GM19240 (cell line): ENCODE measurements around the gene CALML3.

ENCODE experiments used
- DNase-seq: peaks from one replicate; pipeline ENCODE4 v3.0.0; 2011; ENCODE audit warnings: low spot score; ENCODE audit not compliant: insufficient read length

Gene CALML3

DNA sequence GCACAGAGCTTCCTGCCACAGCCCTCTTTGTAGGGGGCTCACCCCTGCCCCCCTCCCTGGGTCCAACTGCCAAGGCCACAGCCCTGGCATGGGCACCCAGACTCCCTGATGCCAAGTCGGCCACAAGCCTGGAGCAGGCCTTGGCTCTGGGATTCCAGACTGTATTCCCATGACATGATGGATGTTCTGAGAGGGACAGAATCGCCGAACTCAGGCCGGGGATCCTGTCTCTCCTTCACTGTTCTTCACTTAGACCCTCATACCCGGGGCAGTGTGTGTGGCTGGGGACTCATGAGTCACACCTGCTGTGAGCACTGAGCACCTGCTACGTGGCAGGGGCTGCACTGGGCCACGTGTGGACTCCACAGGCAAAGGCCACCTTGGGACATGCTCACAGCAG, 33.3 kb upstream of the CALML3 start:
- DNase-seq = no peak

DNA sequence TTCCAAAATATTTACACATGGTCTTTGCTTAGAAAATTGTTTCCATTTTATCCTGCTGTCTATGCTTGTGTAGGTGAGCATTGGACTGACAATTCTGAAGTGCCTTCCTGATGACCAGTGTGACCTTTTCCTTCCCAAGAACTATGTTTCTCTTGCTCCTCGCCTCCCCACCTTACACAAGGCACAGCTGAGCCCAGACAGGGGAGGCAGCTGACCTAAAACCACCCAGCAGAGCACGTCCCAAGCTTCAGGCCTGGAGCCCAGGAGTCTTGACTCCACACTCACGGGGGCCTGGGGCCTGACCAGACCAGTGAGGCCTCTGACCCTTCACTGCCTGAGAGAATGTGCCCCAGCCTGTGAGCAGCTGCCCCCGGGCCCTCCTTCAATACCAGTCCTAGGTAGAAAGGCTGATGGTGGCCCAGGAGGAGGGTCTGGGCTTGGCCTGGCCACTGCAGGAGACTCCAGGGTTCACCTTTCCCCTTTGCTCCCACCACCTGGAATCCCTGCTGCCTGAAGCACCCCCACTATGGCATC, 32.4 kb upstream of the CALML3 start:
- DNase-seq = no peak

DNA sequence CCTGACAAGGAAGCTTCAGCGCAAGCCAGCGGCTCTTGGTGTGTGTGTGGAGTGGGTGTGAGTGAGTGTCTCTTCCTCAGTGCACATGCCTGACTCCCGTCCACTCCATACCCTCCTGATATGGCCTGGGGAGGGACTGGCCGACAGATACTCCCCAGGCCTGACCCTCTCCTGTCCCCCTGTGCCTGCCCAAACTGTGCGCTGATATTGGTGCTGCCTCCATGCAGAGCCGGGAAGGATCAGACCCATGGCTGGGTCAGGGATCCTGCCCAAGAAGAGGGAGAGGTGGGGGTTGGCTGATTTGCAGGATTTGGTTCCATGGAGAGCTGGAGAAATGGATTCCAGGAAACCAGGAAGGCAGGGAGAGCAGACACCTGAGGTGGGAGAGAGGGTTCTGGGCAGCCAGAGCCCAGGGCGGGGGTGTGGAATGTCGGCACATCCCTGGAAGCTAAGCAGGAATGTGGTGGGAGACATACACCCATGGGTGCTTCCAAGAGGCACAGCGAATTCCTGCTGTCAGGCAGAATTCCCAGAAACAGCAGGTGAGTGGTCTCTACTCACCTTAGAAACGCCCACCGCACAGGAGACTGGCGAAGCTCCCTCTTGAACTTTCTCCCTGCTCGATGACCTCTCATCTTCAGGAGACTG, 31.7 kb upstream of the CALML3 start:
- no peak for DNase-seq

DNA sequence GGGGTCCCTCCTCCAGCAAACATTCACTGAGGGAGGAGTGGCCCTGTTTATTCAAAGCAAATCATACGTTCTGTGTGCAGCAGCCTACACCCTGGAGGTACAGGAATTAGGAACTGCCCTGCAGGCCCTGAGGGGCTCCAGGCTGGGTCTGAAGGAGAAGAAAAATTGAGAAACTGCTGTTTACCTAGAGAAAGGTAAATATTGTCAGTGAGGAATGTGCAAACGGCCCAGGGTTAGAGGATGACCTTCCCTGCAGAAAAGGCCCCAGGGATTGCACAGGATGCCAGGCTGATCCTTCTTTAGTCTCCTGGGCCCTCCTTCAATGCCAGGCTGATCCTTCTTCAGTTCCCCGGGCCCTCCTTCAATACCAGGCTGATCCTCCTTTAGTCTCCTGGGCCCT, 31.1 kb upstream of the CALML3 start:
- no peak for DNase-seq

DNA sequence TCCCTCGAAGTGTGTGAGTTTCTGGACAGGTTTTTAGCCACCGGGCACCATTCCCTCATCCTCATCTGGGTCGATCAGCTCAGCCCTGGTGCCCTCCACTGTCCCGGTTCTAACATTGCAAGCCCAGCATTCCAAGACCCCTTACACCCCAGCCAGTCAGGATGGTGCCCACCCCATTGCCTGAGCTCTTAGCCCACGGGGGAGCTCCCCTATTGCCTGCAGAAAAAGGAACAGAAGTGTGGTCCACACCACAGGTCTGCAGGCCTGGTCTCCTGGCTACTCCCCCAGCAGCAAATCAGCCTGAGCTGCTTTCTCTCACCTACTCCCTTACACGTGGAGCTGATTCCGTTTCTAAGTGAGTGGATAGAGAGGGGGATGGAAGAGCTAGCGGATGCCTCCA, 30.1 kb upstream of the CALML3 start:
- no peak for DNase-seq

DNA sequence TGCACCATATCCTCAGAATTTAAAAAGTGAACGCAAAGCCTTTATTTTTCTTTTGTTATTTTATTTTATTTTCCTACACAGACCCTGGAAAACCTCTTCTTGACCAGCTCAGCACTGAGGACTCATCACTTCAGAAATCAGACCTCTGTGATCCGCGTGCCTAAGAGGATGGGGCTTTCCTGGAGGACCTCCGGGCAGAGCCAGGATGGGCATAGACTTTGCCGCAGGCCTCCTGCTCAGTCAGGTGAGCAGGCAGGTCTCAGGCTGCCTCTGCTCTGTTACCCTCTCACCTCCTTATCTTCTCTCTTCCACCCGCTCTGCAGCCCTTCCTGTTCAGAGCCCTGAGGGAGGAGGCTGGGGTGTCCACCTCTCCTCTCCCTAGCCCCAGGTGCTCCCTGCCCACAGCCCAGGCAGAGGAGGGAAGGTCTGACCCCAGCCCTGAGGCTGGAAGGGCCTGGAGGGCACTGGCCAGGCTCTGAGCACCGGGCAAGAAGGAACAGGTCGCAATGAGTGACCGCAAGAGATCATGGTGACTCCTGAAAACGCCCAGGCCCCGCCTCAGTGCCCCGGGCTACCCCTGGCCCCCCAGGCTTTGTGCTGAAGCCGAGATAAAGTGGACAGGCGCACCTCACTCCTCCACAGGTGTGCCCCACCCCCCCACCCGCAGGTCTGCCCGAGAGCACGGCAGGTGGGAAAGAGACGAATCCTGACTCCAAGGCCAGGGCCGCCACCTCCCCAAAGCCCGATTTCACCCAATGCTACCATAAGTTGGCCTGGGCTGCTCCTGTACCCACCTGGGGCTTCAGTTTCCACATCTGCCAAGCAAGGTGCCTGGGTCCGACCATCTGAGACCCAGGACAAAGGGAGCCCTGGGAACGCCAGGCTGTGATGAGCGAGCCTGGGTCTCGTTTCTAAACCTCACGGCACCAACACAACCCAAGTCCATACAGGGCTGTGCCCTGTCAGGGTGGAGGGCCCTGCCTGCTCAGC, 28.2 kb upstream of the CALML3 start:
- no peak for DNase-seq

DNA sequence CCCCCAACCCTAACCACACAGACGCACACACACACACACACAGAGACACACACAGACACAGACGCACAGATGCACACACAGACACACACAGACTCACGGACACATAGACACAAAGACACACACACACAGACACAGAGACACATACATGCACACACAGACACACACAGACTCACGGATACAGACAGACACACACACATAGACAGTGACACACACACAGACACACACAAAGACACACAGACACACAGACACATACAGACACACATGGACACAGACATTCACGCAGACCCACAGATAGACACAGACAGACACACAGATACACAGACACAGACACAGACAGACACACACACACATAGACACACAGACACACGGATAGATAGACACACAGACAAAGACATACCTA, 27.5 kb upstream of the CALML3 start:
- DNase-seq = no peak

DNA sequence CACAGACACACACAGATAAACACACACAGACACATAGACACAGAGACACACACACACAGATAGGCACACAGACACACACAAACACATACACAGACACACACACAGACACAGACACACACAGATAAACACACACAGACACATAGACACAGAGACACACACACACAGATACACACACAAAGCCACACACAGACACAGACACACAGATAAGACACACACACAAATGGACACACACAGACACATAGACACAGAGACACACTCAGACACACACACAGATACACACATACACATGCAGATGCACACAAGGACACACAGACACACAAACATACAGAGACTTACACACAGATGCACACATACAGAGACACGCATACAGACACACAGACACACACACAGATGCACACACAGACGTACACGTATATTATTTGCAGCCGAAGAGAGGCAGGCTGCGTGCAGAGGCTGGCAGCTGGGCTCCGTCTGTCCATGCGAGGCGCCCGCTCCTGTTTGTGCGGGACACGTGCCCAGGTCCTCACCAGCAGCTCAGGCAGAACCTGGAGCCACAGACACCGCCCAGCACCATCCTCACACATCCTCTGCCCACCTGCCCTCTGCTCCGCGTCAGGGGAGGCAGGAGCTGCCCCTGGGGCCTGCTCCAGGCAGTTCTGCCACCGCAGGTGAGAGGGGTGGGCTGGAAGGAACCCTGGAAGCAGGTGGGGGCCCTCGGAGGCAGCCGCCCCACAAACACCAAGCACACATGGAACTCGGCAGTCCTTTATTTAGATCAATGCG, 26.6 kb upstream of the CALML3 start:
- no peak for DNase-seq

DNA sequence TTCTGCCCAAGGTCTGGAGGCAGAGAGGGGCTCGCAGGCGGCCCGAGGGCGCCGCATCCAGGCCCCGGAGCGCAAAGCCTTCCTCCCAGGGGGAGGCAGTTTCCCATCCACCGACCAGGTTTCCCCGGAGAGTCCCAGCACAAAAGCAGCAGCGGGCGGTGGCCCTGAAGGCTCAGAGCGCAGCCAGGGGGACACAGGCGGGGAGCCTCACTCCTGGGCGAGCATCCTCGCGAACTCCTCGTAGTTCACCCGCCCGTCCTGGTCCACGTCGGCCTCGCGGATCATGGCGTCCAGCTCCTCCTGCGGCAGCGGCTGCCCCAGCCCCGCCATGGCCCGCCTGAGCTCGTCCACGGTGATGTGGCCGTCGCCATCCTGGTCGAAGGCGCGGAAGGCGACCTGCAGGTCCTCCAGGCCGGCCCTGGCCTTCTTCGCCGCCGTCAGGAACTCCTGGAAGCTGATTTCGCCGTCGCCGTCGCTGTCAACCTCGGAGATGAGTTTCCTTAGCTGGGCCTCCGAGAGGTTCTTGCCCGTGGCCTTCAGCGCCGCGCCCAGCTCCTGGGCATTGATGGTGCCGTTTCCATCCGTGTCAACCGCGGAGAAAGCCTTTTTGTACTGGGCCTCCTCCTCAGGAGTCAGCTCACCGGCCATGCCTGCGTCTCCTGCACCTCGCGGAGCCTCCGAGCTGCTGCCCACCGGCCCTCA, 25.8 kb upstream of the CALML3 start:
- DNase-seq = no peak

DNA sequence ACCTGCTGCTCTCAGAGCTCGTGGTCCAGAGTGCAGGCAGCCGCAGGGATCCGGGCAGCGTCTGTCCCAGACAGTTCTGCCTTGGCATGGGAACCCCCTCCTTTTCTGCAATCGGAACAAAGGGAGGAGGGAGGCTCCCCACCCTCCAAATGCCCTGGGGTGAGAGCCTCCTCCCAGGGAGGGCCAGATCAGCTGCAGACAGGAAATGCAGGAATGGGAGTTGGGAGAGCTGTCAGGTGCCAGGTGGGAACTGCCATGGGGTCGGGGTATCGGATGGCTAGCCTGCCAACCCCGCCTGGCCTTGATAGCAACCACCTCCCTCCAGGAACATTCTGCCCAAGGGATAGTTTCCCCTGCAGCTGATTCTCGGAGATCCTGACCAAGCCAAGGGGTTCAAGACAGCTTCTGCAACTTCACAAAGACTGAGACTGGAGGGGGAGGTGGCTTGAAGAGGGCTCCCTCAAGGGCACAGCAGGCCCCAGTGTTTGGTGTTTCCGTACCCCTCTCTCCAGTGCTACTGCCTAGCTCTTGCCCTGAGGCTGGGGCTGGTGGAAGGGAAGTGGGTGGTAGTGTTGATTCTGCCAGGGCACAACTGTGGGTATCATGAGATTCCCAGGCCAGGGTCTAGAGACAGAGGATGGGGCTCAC, 25.1 kb upstream of the CALML3 start, which contains the start of gene CALML5:
CALML5 (minus strand) TSS at position 78 of the 648 bp plus-strand sequence. CDS start 132 bp downstream, outside the sequence.
- no peak for DNase-seq

DNA sequence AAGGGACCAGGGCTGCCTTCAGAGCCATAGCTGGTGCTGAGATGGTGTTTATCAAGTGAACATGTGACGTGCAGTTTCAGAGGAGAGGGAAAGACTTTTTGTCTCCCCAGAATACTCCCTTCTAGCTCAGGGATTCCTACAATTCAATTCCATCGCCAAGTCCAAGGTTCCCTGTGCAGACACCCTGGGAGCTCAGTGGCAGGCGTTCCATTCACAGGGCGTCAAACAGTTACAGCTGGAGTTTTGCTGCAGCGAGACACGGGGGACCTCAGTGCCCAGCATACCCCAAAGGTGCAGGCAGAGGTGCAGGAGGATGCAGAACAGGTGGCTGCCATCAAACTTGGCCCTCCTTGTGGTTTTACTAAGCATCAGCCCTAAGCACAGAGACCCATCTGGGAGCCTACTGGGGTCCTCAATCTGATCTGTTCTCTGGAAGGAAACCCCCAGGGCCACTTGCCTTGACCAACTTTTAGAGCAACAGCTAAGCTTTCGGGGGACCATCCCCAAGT, 24.5 kb upstream of the CALML3 start:
- DNase-seq = no peak

DNA sequence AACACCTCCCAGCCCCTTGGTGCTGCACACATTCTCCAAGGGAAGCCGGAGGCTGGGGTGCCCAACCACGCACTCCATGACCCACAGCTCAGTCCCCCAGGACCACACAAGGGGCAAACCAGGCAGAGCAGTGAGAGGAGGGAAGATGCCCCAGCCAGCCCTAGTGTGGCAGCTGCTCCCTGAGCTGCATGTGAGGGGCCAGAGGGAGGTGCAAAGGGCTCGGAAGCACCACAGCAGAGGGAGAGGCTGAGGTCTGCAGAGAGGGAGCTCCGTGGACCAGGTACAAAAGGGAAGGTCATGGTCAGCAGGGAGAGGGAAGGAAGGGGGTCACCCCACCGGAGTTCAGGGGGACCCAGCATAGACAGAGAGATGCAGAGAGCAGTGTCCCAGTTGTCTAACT, 23.9 kb upstream of the CALML3 start:
- no peak for DNase-seq

DNA sequence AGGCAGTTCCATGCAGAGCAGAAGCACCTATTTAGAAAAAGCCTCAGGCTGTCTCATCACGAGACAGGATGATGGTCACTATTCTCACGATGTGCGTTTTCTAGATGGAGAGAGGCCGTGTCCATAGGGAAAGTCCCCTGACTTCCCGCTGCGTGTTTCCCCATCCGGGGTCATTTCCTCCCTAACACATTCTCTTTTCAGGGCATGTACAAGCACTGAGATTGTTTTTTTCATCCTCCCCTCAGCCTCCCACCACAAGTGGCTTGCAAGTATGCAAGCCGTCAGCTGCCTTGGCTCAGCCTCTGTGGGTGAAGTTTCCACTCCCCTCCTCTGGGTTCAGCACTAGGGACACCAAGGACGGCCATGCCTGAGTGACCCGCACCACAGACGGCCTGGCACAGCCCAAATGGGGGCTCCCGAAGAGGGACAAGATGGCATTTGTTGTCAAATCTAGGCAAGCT, 22.7 kb upstream of the CALML3 start:
- DNase-seq = no peak

DNA sequence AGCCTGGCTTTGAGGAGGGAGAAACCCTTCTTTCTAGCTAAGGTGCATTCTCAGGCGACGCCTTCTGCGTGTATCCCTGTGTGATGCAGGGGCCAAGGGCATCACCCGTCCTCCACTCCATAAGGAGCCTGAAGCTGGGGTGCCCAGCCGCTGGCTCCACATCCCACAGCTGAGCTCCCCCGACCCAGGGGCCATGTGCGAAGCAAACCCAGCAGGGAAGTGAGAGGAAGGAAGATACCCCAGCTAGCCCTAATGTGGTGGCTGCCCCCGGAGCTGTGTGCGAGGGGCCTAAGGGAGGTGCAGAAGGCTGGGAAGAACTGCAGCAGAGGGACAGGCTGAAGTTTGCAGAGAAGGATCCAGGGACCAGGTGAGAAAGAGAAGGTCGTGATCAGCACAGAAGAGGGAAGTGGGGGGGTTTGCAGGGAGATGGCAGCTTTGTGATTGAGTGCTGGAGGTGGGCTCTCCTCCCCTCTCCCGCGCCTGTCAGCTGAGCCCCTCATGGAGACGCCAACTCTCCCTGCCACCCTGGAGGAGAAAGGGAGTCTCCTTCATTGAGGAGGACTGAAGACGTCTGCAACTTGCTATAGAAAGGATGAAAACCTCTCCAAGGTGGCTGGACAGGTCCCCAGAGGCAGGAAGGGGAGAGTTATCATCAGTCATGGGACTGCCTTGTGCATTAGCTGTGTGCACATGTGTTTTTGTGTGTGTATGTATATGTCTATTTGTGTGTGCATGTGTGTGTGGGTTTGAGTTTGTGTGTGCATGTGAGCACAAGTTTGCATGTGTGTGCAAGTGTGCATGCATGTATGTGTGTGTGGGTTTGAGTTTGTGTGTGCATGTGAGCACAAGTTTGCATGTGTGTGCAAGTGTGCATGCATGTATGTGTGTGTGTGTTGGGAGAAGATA, 21.9 kb upstream of the CALML3 start:
- DNase-seq = no peak

DNA sequence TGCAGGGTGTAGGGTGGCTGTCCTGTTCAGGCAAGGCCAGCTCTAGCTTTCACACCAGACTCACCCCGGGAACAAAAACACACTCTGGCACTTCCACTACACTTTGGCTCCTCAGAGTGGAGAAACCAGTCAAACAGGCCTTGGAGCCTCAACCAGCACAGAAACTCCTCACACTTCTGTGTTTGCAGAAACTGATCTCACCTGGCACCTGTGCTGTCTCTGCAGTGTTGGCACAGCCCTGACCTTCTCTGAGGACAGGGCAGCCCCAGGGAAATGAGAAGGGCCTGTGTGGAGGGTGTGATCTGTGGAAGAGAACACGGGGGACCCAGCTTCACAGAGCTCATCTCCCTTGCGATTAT, 21.3 kb upstream of the CALML3 start:
- no peak for DNase-seq

DNA sequence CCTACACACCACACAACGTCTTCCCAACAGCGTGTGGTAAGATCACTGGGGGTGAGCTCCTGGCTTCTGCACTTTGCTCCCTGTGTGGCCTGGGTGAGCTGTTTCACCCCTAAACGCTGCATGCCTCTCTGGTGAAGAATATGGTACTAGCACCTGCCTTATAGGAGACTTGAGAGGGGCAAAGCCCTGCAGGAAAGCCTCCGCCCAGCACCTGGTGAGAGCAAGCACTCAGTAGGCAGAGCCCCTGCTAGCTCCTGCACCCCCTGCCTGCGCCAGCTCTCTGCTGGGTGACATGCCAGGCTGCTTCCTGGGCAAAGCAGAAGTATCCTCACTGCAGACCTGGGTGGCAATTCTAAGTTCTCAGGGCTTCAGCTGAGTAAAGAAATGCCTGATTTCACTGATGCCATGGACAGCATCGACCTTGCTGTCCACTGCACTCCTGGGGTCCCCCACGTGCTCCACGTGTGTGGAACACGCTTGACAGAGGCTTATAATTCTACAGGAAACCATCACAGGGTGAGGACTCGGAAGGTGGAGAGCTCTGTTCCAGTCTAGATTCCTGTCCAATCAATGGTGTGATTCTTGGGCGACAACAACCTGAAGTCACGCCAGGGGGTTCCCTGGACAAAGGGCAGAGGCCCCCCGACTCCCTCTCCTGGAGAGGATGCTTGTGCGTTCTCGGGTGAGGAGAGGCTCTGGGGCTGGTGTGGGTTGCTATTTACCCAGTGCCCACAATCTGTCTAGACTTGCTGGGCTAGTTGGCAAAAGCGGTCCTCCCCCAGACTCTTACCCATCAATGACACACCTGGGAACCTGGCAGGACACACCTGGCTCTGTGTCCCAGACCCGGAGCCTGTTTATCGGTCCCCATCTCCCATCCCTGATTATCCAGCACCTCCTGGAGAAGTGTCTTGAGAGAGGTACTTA, 20.4 kb upstream of the CALML3 start:
- DNase-seq = no peak

DNA sequence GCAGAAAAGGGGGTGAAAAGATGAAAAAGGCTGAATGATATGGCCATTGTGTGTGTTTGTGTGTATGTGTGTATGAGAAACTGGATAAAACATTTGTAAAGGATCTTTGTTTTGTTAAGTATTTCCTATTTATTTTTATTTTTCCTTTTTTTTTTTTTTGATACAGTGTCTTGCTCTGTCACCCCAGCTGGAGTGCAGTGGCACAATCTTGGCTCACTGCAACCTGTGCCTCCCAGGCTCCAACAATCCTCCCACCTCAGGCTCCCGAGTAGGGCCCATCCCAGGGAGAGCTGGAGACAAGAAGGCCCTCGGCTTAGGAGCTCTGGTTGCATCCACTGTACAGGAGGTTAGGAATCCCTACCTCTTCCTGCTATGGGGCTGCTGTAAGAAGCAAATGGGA, 18.5 kb upstream of the CALML3 start:
- no peak for DNase-seq
